Uterus (tissue), 4 donors: ENCODE measurements around the gene RXRG. TPM values are rescaled to one million over a fixed set of nuclear protein-coding genes. Genes with fewer than 3 reads are reported as not detected.

Experiments used
- DNase-seq, 2 donors: peaks; one replicate each; pipeline ENCODE4 v3.0.0-alpha.2; 2019 to 2020
- H3K27ac ChIP-seq, 2 donors: fragments of 200-600 bp; sonication (generic); 1 replicate in 1 of 2; 2 replicates in 1 of 2; pipeline ENCODE4 v1.5.1; 2016 to 2018
- H3K27me3 ChIP-seq, 2 donors: fragments of 200-600 bp; sonication (generic); one replicate each; pipeline ENCODE4 v1.5.1; 2018 to 2019; ENCODE audit warnings: control low read depth in 1 of 2
- H3K36me3 ChIP-seq, 2 donors: fragments of 200-600 bp; sonication (generic); one replicate each; pipeline ENCODE4 v1.5.1; 2019; ENCODE audit warnings: control low read depth in 1 of 2
- H3K4me1 ChIP-seq, 2 donors: fragments of 200-600 bp; sonication (generic); one replicate each; pipeline ENCODE4 v1.5.1; 2018 to 2019; ENCODE audit warnings: control low read depth in 1 of 2
- H3K4me3 ChIP-seq, 2 donors: fragments of 200-600 bp; sonication (generic); 1 replicate in 1 of 2; 2 replicates in 1 of 2; pipeline ENCODE4 v1.5.1; 2018 to 2019; ENCODE audit warnings: mild to moderate bottlenecking in 1 of 2
- H3K9me3 ChIP-seq, 2 donors: fragments of 200-600 bp; sonication (generic); one replicate each; pipeline ENCODE4 v1.5.1; 2019; ENCODE audit warnings: control low read depth in 1 of 2
- CTCF ChIP-seq, 4 experiments: fragments of 200-600 bp in 2 of 4; fragments of 450-650 bp in 2 of 4; sonication (generic) in 2 of 4; IDR thresholded peaks; one replicate each; pipeline ENCODE4 v1.5.1; 2016 to 2019; ENCODE audit warnings: antibody characterized with exemption in 4 of 4, mild to moderate bottlenecking in 2 of 4, moderate library complexity in 1 of 4
- POLR2A ChIP-seq, 2 donors: fragments of 450-650 bp; IDR thresholded peaks; one replicate each; pipeline ENCODE4 v1.6.1; 2016; ENCODE audit warnings: antibody characterized with exemption in 2 of 2, mild to moderate bottlenecking in 1 of 2, moderate library complexity in 1 of 2
- intact Hi-C: fragments of 100-400 bp; cut with DNase I; formaldehyde crosslinking; loops from one replicate; pipeline ENCODE4 v1.15.1; 2023; ENCODE audit warnings: low total_unique reads
- total RNA-seq, 4 donors: library from RNA; depleted of rRNA in 3 of 4; stranded (reverse); fragments of >200 nt in 3 of 4; gene quantifications; one replicate each; pipeline versions ENCODE4 v1.1.0 to v1.2.4, GENCODE V29; 2014 to 2023
- donor health status: DM: yes; HTN: yes; CAD: no.

Gene RXRG
- total RNA-seq, 4 donors from 2014 or later, result under 0.01 to 3.2 (median 0.18) TPM; not detected in 1

GRCh38 chr1:165435801-165436200 is 9.1 kb downstream of the RXRG start:
- Histone ChIP-seq H3K4me3 (no peak overlapping the region), H3K9me3 (no peaks in the 10 kb centered on the region), H3K27ac (no peak overlapping the region), H3K4me1 (no peaks in the 10 kb centered on the region), H3K27me3 (peaks cover 0 to 5% of the 10 kb centered on the region in 2 donors), H3K36me3 (no peaks in the 10 kb centered on the region)
- no peak for TF ChIP-seq CTCF (IDR thresholded peaks at IDR 0.05)
- no peak for TF ChIP-seq POLR2A (IDR thresholded peaks at IDR 0.05)
- DNase-seq, result no peak
- intact Hi-C loops, result no loop called here

- H3K9me3 ChIP-seq, result no peaks in the 10 kb centered on the region
- H3K4me1 ChIP-seq, result no peaks in the 10 kb centered on the region
- H3K36me3 ChIP-seq, result no peaks in the 10 kb centered on the region
- TF ChIP-seq CTCF (IDR thresholded peaks at IDR 0.05), result no peak
- TF ChIP-seq POLR2A (IDR thresholded peaks at IDR 0.05), result no peak
- peaks cover 0 to 5% of the 10 kb centered on the region in 2 donors for H3K27me3 ChIP-seq
- intact Hi-C loops, result no loop called here
- no peak overlapping the region for H3K27ac ChIP-seq
- DNase-seq, result no peak
- no peak overlapping the region for H3K4me3 ChIP-seq
Observed at GRCh38 chr1:165434281-165434680, 10.6 kb downstream of the RXRG start.

GRCh38 chr1:165431079-165431478 is 13.8 kb downstream of the RXRG start:
- H3K4me1 ChIP-seq, result no peaks in the 10 kb centered on the region
- DNase-seq, result no peak
- no peaks in the 10 kb centered on the region for H3K27me3 ChIP-seq
- TF ChIP-seq CTCF (IDR thresholded peaks at IDR 0.05), result no peak
- TF ChIP-seq POLR2A (IDR thresholded peaks at IDR 0.05), result no peak
- no peak overlapping the region for H3K27ac ChIP-seq
- no peaks in the 10 kb centered on the region for H3K36me3 ChIP-seq
- intact Hi-C loops, result no loop called here
- H3K9me3 ChIP-seq, result no peaks in the 10 kb centered on the region
- no peak overlapping the region for H3K4me3 ChIP-seq

GRCh38 chr1:165426745-165427144 is 18.2 kb downstream of the RXRG start:
- H3K27me3 ChIP-seq, result no peaks in the 10 kb centered on the region
- no peak for TF ChIP-seq POLR2A (IDR thresholded peaks at IDR 0.05)
- TF ChIP-seq CTCF (IDR thresholded peaks at IDR 0.05), result no peak
- H3K27ac ChIP-seq, result no peak overlapping the region
- H3K9me3 ChIP-seq, result no peaks in the 10 kb centered on the region
- H3K4me1 ChIP-seq, result no peaks in the 10 kb centered on the region
- no peak for DNase-seq
- no peak overlapping the region for H3K4me3 ChIP-seq
- intact Hi-C loops, result no loop called here
- no peaks in the 10 kb centered on the region for H3K36me3 ChIP-seq

- peak overlapping the region in 1 of 2 donors; percentile 67 for H3K27ac ChIP-seq
- intact Hi-C loops, result no loop called here
Observed at GRCh38 chr1:165425621-165426020, 19.3 kb downstream of the RXRG start.

More at GRCh38 chr1:165425621-165426020, 19.3 kb downstream of the RXRG start:
- Histone ChIP-seq H3K9me3 (no peaks in the 10 kb centered on the region), H3K4me1 (no peaks in the 10 kb centered on the region), H3K4me3 (no peak overlapping the region), H3K27me3 (no peaks in the 10 kb centered on the region), H3K36me3 (no peaks in the 10 kb centered on the region)
- no peak for DNase-seq
- TF ChIP-seq CTCF (IDR thresholded peaks at IDR 0.05) (no peak), POLR2A (IDR thresholded peaks at IDR 0.05) (no peak)
